Neural cell (in vitro differentiated cells): ENCODE results near the gene ACVR1B. TPM values are rescaled to one million over a fixed set of nuclear protein-coding genes. Genes with fewer than 3 reads are reported as not detected.

Experiments used
- H2AFZ ChIP-seq: fragments of 200-600, 300-800 bp; sonication (generic), shearing (Covaris generic); 2 replicates; pipeline ENCODE4 v1.6.0; 2014; ENCODE audit warnings: low read depth, mild to moderate bottlenecking, antibody characterized with exemption, low read length, moderate library complexity
- H3F3A ChIP-seq: fragments of 200-600 bp; shearing (Covaris generic); 2 replicates; pipeline ENCODE4 v1.6.1; 2016; ENCODE audit warnings: mild to moderate bottlenecking, moderate library complexity, mixed read lengths, antibody characterized with exemption, low read length; ENCODE audit not compliant: insufficient read depth, poor library complexity, severe bottlenecking
- H3K27ac ChIP-seq: fragments of 200-600, 300-800 bp; sonication (generic), shearing (Covaris generic); 2 replicates; pipeline ENCODE4 v1.5.1; 2014; ENCODE audit warnings: mild to moderate bottlenecking, low read length, moderate library complexity
- H3K27me3 ChIP-seq: fragments of 300-800, 200-600 bp; sonication (generic), shearing (Covaris generic); 2 replicates; pipeline ENCODE4 v1.6.0; 2014; ENCODE audit warnings: mild to moderate bottlenecking, low read depth, low read length, moderate library complexity; ENCODE audit not compliant: insufficient read depth
- H3K36me3 ChIP-seq: fragments of 300-800, 200-600 bp; sonication (generic), shearing (Covaris generic); 2 replicates; pipeline ENCODE4 v1.5.1; 2014; ENCODE audit warnings: mild to moderate bottlenecking, antibody characterized with exemption, low read length, moderate library complexity; ENCODE audit not compliant: insufficient read depth
- H3K4me2 ChIP-seq: fragments of 300-800, 200-600 bp; sonication (generic), shearing (Covaris generic); 2 replicates; pipeline ENCODE4 v1.6.0; 2014; ENCODE audit warnings: mild to moderate bottlenecking, low read length
- H3K4me3 ChIP-seq: fragments of 300-800, 200-600 bp; sonication (generic), shearing (Covaris generic); 2 replicates; pipeline ENCODE4 v1.5.1; 2014; ENCODE audit warnings: mild to moderate bottlenecking, low read length, moderate library complexity
- H3K79me2 ChIP-seq: fragments of 200-600 bp; shearing (Covaris generic); replicated peaks from 2 replicates; pipeline ENCODE4 v1.6.0; 2014; ENCODE audit warnings: mild to moderate bottlenecking, low read length, moderate library complexity; ENCODE audit not compliant: insufficient read depth
- H3K9ac ChIP-seq: fragments of 300-800, 200-600 bp; sonication (generic), shearing (Covaris generic); 2 replicates; pipeline ENCODE4 v1.6.1; 2016; ENCODE audit warnings: mild to moderate bottlenecking, low read length, mixed read lengths
- H3K9me2 ChIP-seq: fragments of 200-600 bp; shearing (Covaris generic); 2 replicates; pipeline ENCODE4 v1.6.1; 2016; ENCODE audit warnings: mild to moderate bottlenecking, low read length, mixed read lengths; ENCODE audit not compliant: insufficient read depth
- H3K9me3 ChIP-seq: fragments of 200-600, 300-800 bp; sonication (generic), shearing (Covaris generic); 2 replicates; pipeline ENCODE4 v1.6.1; 2016; ENCODE audit warnings: mild to moderate bottlenecking, mixed run types, low read length, moderate library complexity, mixed read lengths
- H4K20me1 ChIP-seq: fragments of 200-600 bp; shearing (Covaris generic); 2 replicates; pipeline ENCODE4 v1.6.1; 2016; ENCODE audit warnings: mild to moderate bottlenecking, mixed run types; ENCODE audit not compliant: insufficient read depth
- CTCF ChIP-seq: fragments of 450-650 bp; IDR thresholded peaks from 2 replicates; pipeline ENCODE4 v1.5.1; 2014; ENCODE audit warnings: antibody characterized with exemption, mild to moderate bottlenecking, moderate library complexity; ENCODE audit not compliant: poor library complexity, severe bottlenecking
- EP300 ChIP-seq: fragments of 450-650 bp; conservative IDR thresholded peaks from 2 replicates; pipeline ENCODE4 v1.6.1; 2014; ENCODE audit warnings: antibody characterized with exemption, mild to moderate bottlenecking, moderate library complexity; ENCODE audit not compliant: poor library complexity, severe bottlenecking
- EZH2 ChIP-seq: fragments of 200-600, 300-800 bp; shearing (Covaris generic), sonication (generic); IDR thresholded peaks from 2 replicates; pipeline ENCODE4 v1.6.1; 2014; ENCODE audit warnings: antibody characterized with exemption, low read length, borderline replicate concordance, mild to moderate bottlenecking; ENCODE audit not compliant: insufficient read depth, poor library complexity, severe bottlenecking
- MXI1 ChIP-seq: fragments of 450-650 bp; conservative IDR thresholded peaks from 2 replicates; pipeline ENCODE4 v1.6.1; 2014; ENCODE audit warnings: antibody characterized with exemption, mild to moderate bottlenecking; ENCODE audit not compliant: poor library complexity, severe bottlenecking
- POLR2AphosphoS5 ChIP-seq: IDR thresholded peaks from 2 replicates; pipeline ENCODE4 v1.6.1; 2012
- RAD21 ChIP-seq: fragments of 450-650 bp; conservative IDR thresholded peaks from 2 replicates; pipeline ENCODE4 v1.6.1; 2014; ENCODE audit warnings: antibody characterized with exemption, mild to moderate bottlenecking, moderate library complexity
- REST ChIP-seq: IDR thresholded peaks from 2 replicates; pipeline ENCODE4 v1.6.1; 2012; ENCODE audit warnings: borderline replicate concordance
- SMC3 ChIP-seq: fragments of 450-650 bp; conservative IDR thresholded peaks from 2 replicates; pipeline ENCODE4 v1.6.1; 2014; ENCODE audit warnings: antibody characterized with exemption, mild to moderate bottlenecking, moderate library complexity; ENCODE audit not compliant: poor library complexity
- TAF1 ChIP-seq: IDR thresholded peaks from 2 replicates; pipeline ENCODE4 v1.6.1; 2012; ENCODE audit warnings: low read depth
- polyA plus RNA-seq: library from polyadenylated mRNA; depleted of rRNA; stranded (reverse); fragments of >200 nt; gene quantifications from 2 replicates; pipeline ENCODE4 v1.2.3, GENCODE V29; 2014

The ACVR1B gene
- polyA plus RNA-seq, 1 donor from 2014 or later: 47.2 TPM

DNA sequence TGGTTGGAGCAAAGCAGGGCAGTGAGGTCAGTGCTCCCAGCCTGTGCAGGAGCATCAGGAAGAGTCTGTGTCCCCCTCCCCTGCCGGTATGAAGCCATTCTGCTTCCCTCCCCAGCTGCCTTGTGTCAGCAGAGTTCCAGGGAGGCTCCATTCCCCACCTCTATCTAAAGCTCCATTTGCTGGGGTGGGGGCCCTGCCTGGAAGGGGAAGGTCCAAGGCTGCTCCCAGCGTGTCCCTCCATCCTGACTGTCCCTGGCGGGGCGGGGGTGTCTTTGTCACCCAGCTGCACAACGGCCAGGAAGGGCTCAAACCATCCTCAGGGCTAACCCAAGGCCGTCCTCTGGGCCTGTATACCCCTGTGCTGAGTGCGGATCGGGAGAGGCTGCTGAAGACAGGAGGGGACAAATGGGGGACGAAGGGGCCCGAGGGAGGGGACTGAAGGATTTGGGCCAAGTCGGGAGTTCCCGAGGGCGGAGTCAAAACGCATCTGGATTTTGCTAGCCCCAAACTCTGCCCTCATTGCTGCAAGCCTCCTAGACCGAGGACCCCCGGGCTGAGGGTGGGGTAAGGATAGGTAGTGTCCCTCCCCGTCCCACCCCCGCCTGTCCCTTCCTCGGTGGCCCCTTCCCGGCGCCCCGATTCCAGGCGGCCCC lies 44.9 kb upstream of the ACVR1B start:
- Histone ChIP-seq H3K9me3 (no peaks in the 10 kb centered on the region), H3K4me3 (no peak overlapping the region), H3K36me3 (no peaks in the 10 kb centered on the region), H3K4me2 (no peak overlapping the region), H3K9ac (no peak overlapping the region), H2AFZ (no peak overlapping the region), H3K27ac (no peak overlapping the region), H3K9me2 (no peaks in the 10 kb centered on the region), H3F3A (no peaks in the 10 kb centered on the region), H3K27me3 (peaks cover 5% of the 10 kb centered on the region), H3K79me2 (no peaks in the 10 kb centered on the region), H4K20me1 (no peaks in the 10 kb centered on the region)
- TF ChIP-seq CTCF (no peak), SMC3 (no peak), MXI1 (no peak), EP300 (no peak), REST (no peak), TAF1 (no peak), POLR2AphosphoS5 (no peak), EZH2 (no peak), RAD21 (no peak)

DNA sequence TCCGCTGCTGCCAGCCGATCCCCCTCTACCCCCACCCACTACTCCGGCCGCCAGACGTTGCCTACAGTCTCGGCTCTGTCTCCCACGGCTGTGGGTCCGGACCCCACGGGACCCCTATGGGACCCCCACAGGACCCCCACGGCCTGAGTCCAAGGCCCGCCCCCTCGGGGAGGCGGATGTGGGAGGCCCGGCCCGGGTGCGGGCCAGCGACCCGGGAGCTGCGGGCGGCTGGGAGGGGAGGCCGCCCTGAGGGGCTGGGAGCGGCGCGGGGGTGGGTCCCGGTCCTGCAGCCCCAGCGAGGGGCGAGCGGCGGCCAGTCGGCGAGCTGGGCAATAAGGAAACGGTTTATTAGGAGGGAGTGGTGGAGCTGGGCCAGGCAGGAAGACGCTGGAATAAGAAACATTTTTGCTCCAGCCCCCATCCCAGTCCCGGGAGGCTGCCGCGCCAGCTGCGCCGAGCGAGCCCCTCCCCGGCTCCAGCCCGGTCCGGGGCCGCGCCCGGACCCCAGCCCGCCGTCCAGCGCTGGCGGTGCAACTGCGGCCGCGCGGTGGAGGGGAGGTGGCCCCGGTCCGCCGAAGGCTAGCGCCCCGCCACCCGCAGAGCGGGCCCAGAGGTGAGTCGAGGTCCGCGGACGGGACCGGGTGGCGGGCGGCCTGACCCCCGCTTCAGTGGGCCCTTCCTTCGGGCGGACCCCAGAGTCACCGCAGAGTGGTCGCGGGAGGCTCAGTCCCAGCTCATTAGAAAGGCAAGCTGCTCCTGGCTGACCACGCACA lies 44.2 kb upstream of the ACVR1B start, which contains the start of gene ACVRL1:
Gene ACVRL1, plus strand, starts transcription at position 422 of the 773 bp plus-strand sequence. CDS start 4,971 bp downstream, outside the sequence.
- Histone ChIP-seq H3K4me3 (no peak within 1 kb of the TSS), H3K27me3 (peaks cover 5% of the 10 kb centered on the region), H3K36me3 (no peaks in the 10 kb centered on the region), H3K9ac (no peak within 1 kb of the TSS), H3K9me2 (no peaks in the 10 kb centered on the region), H3K79me2 (no peaks in the 10 kb centered on the region), H4K20me1 (no peaks in the 10 kb centered on the region), H3K9me3 (no peaks in the 10 kb centered on the region), H3F3A (no peaks in the 10 kb centered on the region), H3K4me2 (no peak within 1 kb of the TSS), H3K27ac (no peak within 1 kb of the TSS), H2AFZ (no peak within 1 kb of the TSS)
- TF ChIP-seq SMC3 (no peak), REST (no peak), TAF1 (no peak), POLR2AphosphoS5 (no peak), EZH2 (no peak), EP300 (no peak), MXI1 (no peak)
